WI38 (cell line): ENCODE results near the gene ACRBP.

Experiments
- H3K4me3 ChIP-seq: 2 replicates; pipeline ENCODE4 v1.5.1; 2011; ENCODE audit warnings: low read depth, mild to moderate bottlenecking, control low read depth, low read length
- TF ChIP-seq, protein P1 (sequence below): IDR thresholded peaks from 2 replicates; pipeline ENCODE4 v1.5.1; 2012; ENCODE audit warnings: low read depth, mild to moderate bottlenecking, control low read depth, low read length

ACRBP gene

GRCh38 chr12:6646276-6647082 lies 753 bp downstream of the ACRBP start:
- TF ChIP-seq, protein P1, sequence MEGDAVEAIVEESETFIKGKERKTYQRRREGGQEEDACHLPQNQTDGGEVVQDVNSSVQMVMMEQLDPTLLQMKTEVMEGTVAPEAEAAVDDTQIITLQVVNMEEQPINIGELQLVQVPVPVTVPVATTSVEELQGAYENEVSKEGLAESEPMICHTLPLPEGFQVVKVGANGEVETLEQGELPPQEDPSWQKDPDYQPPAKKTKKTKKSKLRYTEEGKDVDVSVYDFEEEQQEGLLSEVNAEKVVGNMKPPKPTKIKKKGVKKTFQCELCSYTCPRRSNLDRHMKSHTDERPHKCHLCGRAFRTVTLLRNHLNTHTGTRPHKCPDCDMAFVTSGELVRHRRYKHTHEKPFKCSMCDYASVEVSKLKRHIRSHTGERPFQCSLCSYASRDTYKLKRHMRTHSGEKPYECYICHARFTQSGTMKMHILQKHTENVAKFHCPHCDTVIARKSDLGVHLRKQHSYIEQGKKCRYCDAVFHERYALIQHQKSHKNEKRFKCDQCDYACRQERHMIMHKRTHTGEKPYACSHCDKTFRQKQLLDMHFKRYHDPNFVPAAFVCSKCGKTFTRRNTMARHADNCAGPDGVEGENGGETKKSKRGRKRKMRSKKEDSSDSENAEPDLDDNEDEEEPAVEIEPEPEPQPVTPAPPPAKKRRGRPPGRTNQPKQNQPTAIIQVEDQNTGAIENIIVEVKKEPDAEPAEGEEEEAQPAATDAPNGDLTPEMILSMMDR = no peak
- H3K4me3 ChIP-seq = no peak overlapping the region

DNA sequence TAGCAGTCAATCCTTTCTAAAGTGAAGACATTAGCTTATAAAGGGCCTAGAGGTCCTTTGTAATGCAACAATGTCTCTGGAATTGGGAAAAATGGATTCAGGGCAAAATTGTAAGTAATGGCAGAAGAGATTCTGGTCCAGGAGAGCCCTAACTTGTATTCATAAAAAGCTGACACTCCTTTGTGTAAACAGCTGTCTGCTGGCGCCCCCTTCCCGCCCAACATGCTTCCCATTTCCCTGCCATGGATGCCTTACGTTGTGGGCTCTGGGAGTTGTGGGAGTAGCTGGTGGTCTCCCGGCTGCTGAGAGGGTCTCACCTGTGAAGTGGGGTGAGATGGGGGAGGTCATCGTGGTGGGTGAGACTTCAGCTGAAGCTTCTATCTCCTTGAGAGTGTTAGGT lies 2.3 kb downstream of the ACRBP start:
- TF ChIP-seq, protein P1 = no peak
- H3K4me3 ChIP-seq = no peak overlapping the region

DNA sequence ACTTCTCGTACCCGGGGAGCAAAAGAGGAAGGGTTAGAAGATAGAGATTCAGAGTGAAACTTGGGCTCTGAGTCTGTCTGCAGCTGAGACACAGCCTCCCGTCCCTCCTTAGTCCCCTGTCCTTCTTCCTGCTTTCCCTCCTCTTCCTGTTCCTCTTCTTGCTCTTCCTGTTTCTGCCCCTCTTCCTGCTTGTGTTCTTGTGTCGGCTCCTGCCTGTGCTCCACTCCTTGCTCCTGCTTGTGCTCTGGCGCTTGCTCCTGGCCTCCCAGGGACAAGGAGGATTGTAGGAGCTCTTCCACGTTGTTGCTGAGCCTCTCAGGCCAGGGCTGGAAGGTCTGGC lies 3.0 kb downstream of the ACRBP start:
- H3K4me3 ChIP-seq = no peak overlapping the region
- TF ChIP-seq, protein P1 = no peak

DNA sequence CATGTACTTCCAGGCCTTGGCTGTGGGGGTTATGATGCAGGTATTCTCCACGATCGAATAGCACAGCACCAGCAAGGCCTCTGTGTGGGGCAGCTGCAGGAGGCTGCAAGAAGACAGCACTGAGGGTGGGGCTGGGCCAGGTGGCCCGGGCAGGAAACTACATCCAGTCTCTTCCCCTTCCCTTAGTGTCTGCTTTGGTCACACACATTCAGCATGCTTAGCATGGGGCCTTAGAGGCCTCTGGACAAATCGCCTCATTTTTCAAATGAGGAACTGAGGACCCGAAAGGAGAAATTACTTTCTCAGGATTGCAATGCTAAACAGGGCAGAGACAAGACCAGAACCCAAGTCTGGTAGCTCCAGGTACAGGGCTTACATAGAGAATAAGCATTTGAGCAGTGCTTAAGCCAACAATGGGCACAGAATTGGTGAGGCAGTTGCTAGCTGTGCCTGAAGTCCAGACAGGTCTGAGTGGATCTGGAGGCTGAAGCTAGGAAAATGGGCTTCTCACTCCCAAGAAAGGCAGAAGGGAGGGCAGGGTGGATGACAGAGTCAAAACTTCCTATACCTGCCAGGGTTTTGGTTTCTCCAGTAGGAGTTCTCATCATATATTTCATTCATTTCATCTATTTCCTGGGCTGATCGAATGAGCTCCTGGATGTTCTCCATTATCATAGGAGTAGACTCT lies 3.5 kb downstream of the ACRBP start:
- TF ChIP-seq, protein P1 = no peak
- H3K4me3 ChIP-seq = no peak overlapping the region

- TF ChIP-seq, protein P1 = no peak
- no peak overlapping the region for H3K4me3 ChIP-seq
Observed at GRCh38 chr12:6641131-6641530, 6.1 kb downstream of the ACRBP start.

DNA sequence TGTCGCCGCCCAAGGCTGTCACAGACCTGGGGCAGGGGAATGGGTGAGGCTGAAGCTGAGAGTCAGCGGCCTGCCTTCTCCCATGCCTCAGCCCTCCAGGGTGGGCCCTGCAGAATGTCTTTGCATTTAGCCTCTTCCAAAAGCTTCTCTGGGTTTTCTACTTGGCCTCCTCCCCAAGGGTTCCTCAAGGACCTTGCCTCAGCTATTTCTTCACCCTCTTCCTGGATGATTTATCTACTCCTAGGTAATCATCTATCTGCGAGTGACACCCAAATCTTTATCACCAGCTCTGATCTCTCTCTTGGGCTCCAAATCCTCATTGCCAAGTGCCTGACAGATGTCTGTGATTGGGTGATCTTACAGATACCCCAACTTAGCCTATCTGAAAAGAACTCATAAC lies 6.7 kb downstream of the ACRBP start:
- TF ChIP-seq, protein P1 = no peak
- H3K4me3 ChIP-seq = no peak overlapping the region

GRCh38 chr12:6639151-6639801 lies 8.0 kb downstream of the ACRBP start:
- TF ChIP-seq, protein P1 = no peak
- H3K4me3 ChIP-seq = no peak overlapping the region
